SK-N-SH treated with all-trans-retinoic acid at 6 μM for 48 hours (cell line): ENCODE data around the gene ERCC1.
A peak's percentile ranks its signal among the peaks of the same experiment; 100 is the strongest.

Source experiments
- ATAC-seq: fragments of 200-7000 bp; cut with Tn5 transposase; 3 replicates; pipeline ENCODE4 v1.9.1; 2020; ENCODE audit warnings: mild to moderate bottlenecking, moderate library complexity
- ARNTL ChIP-seq: fragments of 450-650 bp; formaldehyde crosslinking; IDR thresholded peaks from 2 replicates; pipeline ENCODE4 v1.5.0; 2020; ENCODE audit warnings: low read depth, mild to moderate bottlenecking, moderate library complexity, borderline replicate concordance
- BACH2 ChIP-seq: fragments of 250-450 bp; sonication (Bioruptor Pico); IDR thresholded peaks from 2 replicates; pipeline ENCODE4 v1.9.0; 2021; ENCODE audit warnings: mild to moderate bottlenecking, borderline replicate concordance
- CSDC2 ChIP-seq: fragments of 250-450 bp; sonication (Bioruptor Pico); IDR thresholded peaks from 2 replicates; pipeline ENCODE4 v1.5.0; 2020; ENCODE audit warnings: mild to moderate bottlenecking, moderate library complexity
- ESRRG ChIP-seq: fragments of 250-450 bp; sonication (Bioruptor Pico); IDR thresholded peaks from 2 replicates; pipeline ENCODE4 v1.6.1; 2021; ENCODE audit warnings: mild to moderate bottlenecking
- GLIS3 ChIP-seq: fragments of 250-450 bp; sonication (Bioruptor Pico); IDR thresholded peaks from 2 replicates; pipeline ENCODE4 v1.5.0; 2020; ENCODE audit warnings: mild to moderate bottlenecking, moderate library complexity
- OSR1 ChIP-seq: fragments of 250-450 bp; sonication (Bioruptor Pico); IDR thresholded peaks from 2 replicates; pipeline ENCODE4 v1.8.0; 2022; ENCODE audit warnings: moderate library complexity, mild to moderate bottlenecking, inconsistent platforms
- RARB ChIP-seq: fragments of 250-450 bp; sonication (Bioruptor Pico); IDR thresholded peaks from 2 replicates; pipeline ENCODE4 v1.8.0; 2021; ENCODE audit warnings: mild to moderate bottlenecking, moderate library complexity
- SNAI2 ChIP-seq: fragments of 250-450 bp; sonication (Bioruptor Pico); IDR thresholded peaks from 2 replicates; pipeline ENCODE4 v1.5.0; 2020; ENCODE audit warnings: mild to moderate bottlenecking, moderate library complexity
- TCF4 ChIP-seq: fragments of 250-450 bp; sonication (Bioruptor Pico); IDR thresholded peaks from 2 replicates; pipeline ENCODE4 v1.8.0; 2021; ENCODE audit warnings: mild to moderate bottlenecking, moderate library complexity, borderline replicate concordance
- TOX ChIP-seq: fragments of 250-450 bp; sonication (Bioruptor Pico); IDR thresholded peaks from 2 replicates; pipeline ENCODE4 v1.8.0; 2021; ENCODE audit warnings: mild to moderate bottlenecking, moderate library complexity, borderline replicate concordance
- ZC3H10 ChIP-seq: fragments of 250-450 bp; sonication (Bioruptor Pico); IDR thresholded peaks from 2 replicates; pipeline ENCODE4 v1.5.1; 2021; ENCODE audit warnings: mild to moderate bottlenecking, moderate library complexity
- ZFP30 ChIP-seq: fragments of 450-650 bp; formaldehyde crosslinking; IDR thresholded peaks from 2 replicates; pipeline ENCODE4 v1.5.0; 2022; ENCODE audit warnings: mild to moderate bottlenecking, moderate library complexity
- ZNF565 ChIP-seq: fragments of 450-650 bp; formaldehyde crosslinking; conservative IDR thresholded peaks from 2 replicates; pipeline ENCODE4 v1.5.0; 2020; ENCODE audit warnings: low read depth, mild to moderate bottlenecking, moderate library complexity
- ZNF70 ChIP-seq: fragments of 450-650 bp; formaldehyde crosslinking; IDR thresholded peaks from 2 replicates; pipeline ENCODE4 v1.5.0; 2020; ENCODE audit warnings: mild to moderate bottlenecking, moderate library complexity
- ZNF8 ChIP-seq: fragments of 450-650 bp; formaldehyde crosslinking; IDR thresholded peaks from 2 replicates; pipeline ENCODE4 v1.5.0; 2020; ENCODE audit warnings: mild to moderate bottlenecking, moderate library complexity
- TF ChIP-seq, protein P1 (sequence below): fragments of 250-450 bp; sonication (Bioruptor Pico); IDR thresholded peaks from 2 replicates; pipeline ENCODE4 v1.8.0; 2021; ENCODE audit warnings: low read depth, mild to moderate bottlenecking, moderate library complexity, borderline replicate concordance
- TF ChIP-seq, protein P2 (sequence below): fragments of 250-450 bp; sonication (Bioruptor Pico); IDR thresholded peaks from 2 replicates; pipeline ENCODE4 v1.5.1; 2021; ENCODE audit warnings: mild to moderate bottlenecking, moderate library complexity
- TF ChIP-seq, protein P3 (sequence below): fragments of 250-450 bp; sonication (Bioruptor Pico); IDR thresholded peaks from 2 replicates; pipeline ENCODE4 v1.8.0; 2020; ENCODE audit warnings: mild to moderate bottlenecking, moderate library complexity, borderline replicate concordance
- TF ChIP-seq, protein P4 (sequence below): fragments of 250-450 bp; sonication (Bioruptor Pico); IDR thresholded peaks from 2 replicates; pipeline ENCODE4 v1.5.1; 2020; ENCODE audit warnings: low read depth, mild to moderate bottlenecking, moderate library complexity
- TF ChIP-seq, protein P5 (sequence below): fragments of 250-450 bp; sonication (Bioruptor Pico); IDR thresholded peaks from 2 replicates; pipeline ENCODE4 v1.5.0; 2020; ENCODE audit warnings: mild to moderate bottlenecking, moderate library complexity

ERCC1 gene

DNA sequence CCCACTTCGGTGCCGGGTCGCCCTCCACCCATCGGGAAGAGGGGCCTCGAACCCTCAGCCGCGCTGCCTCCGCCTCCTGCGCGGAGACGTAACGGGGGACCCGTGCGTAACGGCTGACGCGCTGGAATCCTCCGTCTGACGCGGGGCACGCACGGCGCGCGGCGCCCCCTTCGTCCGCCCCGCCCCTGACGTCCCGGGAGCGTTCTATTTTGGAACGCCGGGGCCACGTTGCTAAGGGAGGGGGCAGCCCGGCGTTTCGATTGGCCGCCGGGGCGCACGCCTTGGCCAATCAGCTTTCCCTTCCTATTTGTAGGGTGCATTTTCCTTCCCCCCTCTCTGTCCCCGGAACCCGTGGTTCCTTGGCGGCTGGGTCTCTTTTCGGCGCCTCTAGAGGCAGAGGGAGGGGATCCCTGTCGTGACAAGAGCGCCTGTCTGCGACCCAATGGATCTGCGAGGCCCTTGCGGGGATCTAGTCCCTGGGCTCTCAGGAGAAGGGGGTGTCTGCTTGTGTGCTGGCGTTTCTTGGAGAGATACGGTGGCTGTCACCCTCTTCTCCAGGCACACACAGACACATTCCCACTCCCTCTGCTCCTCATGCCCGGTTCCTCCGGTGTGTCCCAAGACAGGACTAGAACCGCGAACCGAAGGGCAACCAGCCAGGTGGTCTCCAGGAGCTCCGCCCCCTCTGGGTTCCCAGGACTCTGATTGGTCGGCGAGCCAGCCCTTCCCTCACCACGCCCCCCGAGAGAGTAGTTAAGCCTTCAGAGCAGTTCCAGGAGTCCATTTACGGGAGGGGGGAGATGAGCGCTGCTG is 45.6 kb upstream of the ERCC1 start:
- peak; percentile 55 for ATAC-seq
- TF ChIP-seq GLIS3 (CRISPR knock-in tag) = peak; percentile 93
- TF ChIP-seq CSDC2 = no peak; the same call in 1 of the 2 replicates
- peak; percentile 77 for TF ChIP-seq ZC3H10 (CRISPR knock-in tag)
- TF ChIP-seq, protein P1, sequence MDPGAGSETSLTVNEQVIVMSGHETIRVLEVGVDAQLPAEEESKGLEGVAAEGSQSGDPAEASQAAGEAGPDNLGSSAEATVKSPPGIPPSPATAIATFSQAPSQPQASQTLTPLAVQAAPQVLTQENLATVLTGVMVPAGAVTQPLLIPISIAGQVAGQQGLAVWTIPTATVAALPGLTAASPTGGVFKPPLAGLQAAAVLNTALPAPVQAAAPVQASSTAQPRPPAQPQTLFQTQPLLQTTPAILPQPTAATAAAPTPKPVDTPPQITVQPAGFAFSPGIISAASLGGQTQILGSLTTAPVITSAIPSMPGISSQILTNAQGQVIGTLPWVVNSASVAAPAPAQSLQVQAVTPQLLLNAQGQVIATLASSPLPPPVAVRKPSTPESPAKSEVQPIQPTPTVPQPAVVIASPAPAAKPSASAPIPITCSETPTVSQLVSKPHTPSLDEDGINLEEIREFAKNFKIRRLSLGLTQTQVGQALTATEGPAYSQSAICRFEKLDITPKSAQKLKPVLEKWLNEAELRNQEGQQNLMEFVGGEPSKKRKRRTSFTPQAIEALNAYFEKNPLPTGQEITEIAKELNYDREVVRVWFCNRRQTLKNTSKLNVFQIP (CRISPR knock-in tag) = no peak
- TF ChIP-seq, protein P2, sequence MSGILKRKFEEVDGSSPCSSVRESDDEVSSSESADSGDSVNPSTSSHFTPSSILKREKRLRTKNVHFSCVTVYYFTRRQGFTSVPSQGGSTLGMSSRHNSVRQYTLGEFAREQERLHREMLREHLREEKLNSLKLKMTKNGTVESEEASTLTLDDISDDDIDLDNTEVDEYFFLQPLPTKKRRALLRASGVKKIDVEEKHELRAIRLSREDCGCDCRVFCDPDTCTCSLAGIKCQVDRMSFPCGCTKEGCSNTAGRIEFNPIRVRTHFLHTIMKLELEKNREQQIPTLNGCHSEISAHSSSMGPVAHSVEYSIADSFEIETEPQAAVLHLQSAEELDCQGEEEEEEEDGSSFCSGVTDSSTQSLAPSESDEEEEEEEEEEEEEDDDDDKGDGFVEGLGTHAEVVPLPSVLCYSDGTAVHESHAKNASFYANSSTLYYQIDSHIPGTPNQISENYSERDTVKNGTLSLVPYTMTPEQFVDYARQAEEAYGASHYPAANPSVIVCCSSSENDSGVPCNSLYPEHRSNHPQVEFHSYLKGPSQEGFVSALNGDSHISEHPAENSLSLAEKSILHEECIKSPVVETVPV (CRISPR knock-in tag) = 0 out of 2 replicates have a peak, but pooled peaks have one; percentile 56
- no peak for TF ChIP-seq ZNF70 (CRISPR knock-in tag)
- peak; percentile 79; the same call in 1 of the 2 replicates for TF ChIP-seq TOX (CRISPR knock-in tag)
- TF ChIP-seq, protein P3, sequence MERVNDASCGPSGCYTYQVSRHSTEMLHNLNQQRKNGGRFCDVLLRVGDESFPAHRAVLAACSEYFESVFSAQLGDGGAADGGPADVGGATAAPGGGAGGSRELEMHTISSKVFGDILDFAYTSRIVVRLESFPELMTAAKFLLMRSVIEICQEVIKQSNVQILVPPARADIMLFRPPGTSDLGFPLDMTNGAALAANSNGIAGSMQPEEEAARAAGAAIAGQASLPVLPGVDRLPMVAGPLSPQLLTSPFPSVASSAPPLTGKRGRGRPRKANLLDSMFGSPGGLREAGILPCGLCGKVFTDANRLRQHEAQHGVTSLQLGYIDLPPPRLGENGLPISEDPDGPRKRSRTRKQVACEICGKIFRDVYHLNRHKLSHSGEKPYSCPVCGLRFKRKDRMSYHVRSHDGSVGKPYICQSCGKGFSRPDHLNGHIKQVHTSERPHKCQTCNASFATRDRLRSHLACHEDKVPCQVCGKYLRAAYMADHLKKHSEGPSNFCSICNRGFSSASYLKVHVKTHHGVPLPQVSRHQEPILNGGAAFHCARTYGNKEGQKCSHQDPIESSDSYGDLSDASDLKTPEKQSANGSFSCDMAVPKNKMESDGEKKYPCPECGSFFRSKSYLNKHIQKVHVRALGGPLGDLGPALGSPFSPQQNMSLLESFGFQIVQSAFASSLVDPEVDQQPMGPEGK = no peak; the same call in 1 of the 2 replicates
- peak; percentile 74; the same call in 1 of the 2 replicates for TF ChIP-seq ESRRG (CRISPR knock-in tag)
- 0 out of 2 replicates have a peak, but pooled peaks have one; percentile 22 for TF ChIP-seq ZFP30 (CRISPR knock-in tag)
- 0 out of 2 replicates have a peak, but pooled peaks have one; percentile 26 for TF ChIP-seq ZNF565
- TF ChIP-seq, all 23 proteins: peak for 7

DNA sequence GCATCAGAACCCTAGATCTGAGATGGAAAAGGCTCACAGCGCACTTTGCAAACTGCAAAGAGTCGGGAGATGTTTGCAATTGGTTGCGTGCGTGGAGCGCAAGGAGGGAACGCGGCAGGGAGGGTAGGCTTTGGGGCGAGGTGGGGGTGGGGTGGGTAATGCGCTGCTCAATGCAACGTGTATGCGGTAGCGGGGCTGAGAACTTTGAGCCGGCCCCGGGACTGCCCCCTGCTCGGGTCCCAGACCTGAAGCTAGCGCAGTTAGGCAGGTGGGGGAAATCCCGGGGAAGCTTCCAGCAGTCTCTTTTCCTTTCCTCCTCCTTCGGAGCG is 45.0 kb upstream of the ERCC1 start:
- ATAC-seq = peak; percentile 30
- TF ChIP-seq ZC3H10 (CRISPR knock-in tag) (no peak), ZNF70 (CRISPR knock-in tag) (no peak), ARNTL (CRISPR knock-in tag) (no peak), TOX (CRISPR knock-in tag) (no peak), SNAI2 (CRISPR knock-in tag) (no peak), ZNF565 (no peak), ZNF8 (CRISPR knock-in tag) (0 out of 2 replicates have a peak, but pooled peaks have one; percentile 43), BACH2 (CRISPR knock-in tag) (no peak), OSR1 (CRISPR knock-in tag) (no peak), GLIS3 (CRISPR knock-in tag) (no peak), TCF4 (CRISPR knock-in tag) (no peak), CSDC2 (0 out of 2 replicates have a peak, but pooled peaks have one; percentile 85), RARB (CRISPR knock-in tag) (0 out of 2 replicates have a peak, but pooled peaks have one; percentile 48), ZFP30 (CRISPR knock-in tag) (no peak)
- TF ChIP-seq, protein P4, sequence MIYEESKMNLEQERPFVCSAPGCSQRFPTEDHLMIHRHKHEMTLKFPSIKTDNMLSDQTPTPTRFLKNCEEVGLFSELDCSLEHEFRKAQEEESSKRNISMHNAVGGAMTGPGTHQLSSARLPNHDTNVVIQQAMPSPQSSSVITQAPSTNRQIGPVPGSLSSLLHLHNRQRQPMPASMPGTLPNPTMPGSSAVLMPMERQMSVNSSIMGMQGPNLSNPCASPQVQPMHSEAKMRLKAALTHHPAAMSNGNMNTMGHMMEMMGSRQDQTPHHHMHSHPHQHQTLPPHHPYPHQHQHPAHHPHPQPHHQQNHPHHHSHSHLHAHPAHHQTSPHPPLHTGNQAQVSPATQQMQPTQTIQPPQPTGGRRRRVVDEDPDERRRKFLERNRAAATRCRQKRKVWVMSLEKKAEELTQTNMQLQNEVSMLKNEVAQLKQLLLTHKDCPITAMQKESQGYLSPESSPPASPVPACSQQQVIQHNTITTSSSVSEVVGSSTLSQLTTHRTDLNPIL = no peak
- TF ChIP-seq, protein P3 = no peak
- TF ChIP-seq, protein P5, sequence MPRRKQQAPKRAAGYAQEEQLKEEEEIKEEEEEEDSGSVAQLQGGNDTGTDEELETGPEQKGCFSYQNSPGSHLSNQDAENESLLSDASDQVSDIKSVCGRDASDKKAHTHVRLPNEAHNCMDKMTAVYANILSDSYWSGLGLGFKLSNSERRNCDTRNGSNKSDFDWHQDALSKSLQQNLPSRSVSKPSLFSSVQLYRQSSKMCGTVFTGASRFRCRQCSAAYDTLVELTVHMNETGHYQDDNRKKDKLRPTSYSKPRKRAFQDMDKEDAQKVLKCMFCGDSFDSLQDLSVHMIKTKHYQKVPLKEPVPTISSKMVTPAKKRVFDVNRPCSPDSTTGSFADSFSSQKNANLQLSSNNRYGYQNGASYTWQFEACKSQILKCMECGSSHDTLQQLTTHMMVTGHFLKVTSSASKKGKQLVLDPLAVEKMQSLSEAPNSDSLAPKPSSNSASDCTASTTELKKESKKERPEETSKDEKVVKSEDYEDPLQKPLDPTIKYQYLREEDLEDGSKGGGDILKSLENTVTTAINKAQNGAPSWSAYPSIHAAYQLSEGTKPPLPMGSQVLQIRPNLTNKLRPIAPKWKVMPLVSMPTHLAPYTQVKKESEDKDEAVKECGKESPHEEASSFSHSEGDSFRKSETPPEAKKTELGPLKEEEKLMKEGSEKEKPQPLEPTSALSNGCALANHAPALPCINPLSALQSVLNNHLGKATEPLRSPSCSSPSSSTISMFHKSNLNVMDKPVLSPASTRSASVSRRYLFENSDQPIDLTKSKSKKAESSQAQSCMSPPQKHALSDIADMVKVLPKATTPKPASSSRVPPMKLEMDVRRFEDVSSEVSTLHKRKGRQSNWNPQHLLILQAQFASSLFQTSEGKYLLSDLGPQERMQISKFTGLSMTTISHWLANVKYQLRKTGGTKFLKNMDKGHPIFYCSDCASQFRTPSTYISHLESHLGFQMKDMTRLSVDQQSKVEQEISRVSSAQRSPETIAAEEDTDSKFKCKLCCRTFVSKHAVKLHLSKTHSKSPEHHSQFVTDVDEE (CRISPR knock-in tag) = no peak
- TF ChIP-seq, protein P1 (CRISPR knock-in tag) = no peak
